Measurements from ENCODE around the gene COBLL1. TPM values are rescaled to one million over a fixed set of nuclear protein-coding genes. Genes with fewer than 3 reads are reported as not detected.

The COBLL1 gene
- total RNA-seq, 2 donors from 2014 or later = 52.1 to 82.8 TPM

DNA sequence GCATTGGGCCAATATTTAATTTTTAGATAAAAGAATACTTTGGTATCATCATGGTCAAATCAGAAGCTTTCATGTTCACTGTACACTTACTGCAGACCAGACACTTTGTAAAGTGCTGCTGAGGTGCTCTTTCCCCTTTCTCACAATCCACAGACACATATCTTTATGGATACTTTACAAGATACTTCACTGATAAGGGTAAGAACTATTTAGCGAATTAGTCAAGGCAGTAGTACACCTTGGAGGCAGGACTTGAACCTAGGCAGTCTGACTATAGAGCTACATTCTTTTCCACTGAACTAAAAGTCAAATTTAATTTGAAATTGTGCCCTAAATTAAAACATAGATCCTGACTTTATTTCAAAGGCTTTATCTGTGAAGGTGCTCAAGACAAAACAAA, 60.2 kb downstream of the COBLL1 start:
- no peak for TF ChIP-seq POLR2AphosphoS5 (IDR thresholded peaks at IDR 0.05)
- TF ChIP-seq POLR2A (IDR thresholded peaks at IDR 0.05) = no peak
- TF ChIP-seq, protein P1, sequence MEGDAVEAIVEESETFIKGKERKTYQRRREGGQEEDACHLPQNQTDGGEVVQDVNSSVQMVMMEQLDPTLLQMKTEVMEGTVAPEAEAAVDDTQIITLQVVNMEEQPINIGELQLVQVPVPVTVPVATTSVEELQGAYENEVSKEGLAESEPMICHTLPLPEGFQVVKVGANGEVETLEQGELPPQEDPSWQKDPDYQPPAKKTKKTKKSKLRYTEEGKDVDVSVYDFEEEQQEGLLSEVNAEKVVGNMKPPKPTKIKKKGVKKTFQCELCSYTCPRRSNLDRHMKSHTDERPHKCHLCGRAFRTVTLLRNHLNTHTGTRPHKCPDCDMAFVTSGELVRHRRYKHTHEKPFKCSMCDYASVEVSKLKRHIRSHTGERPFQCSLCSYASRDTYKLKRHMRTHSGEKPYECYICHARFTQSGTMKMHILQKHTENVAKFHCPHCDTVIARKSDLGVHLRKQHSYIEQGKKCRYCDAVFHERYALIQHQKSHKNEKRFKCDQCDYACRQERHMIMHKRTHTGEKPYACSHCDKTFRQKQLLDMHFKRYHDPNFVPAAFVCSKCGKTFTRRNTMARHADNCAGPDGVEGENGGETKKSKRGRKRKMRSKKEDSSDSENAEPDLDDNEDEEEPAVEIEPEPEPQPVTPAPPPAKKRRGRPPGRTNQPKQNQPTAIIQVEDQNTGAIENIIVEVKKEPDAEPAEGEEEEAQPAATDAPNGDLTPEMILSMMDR (IDR thresholded peaks at IDR 0.05) = no peak
- no peak for DNase-seq (ENCODE audit: low spot score)
- Histone ChIP-seq H3K4me3 (no peak overlapping the region), H3K4me1 (replicated peaks) (no peaks in the 10 kb centered on the region), H3K27ac (no peak overlapping the region), H3K36me3 (no peaks in the 10 kb centered on the region), H3K9me3 (no peaks in the 10 kb centered on the region), H3K27me3 (replicated peaks; ENCODE audit: insufficient read depth) (no peaks in the 10 kb centered on the region)
- intact Hi-C loops (cut with DNase I) = no loop called here
- 20% methylated on average over 1 of the region's 1 CpG for WGBS

DNA sequence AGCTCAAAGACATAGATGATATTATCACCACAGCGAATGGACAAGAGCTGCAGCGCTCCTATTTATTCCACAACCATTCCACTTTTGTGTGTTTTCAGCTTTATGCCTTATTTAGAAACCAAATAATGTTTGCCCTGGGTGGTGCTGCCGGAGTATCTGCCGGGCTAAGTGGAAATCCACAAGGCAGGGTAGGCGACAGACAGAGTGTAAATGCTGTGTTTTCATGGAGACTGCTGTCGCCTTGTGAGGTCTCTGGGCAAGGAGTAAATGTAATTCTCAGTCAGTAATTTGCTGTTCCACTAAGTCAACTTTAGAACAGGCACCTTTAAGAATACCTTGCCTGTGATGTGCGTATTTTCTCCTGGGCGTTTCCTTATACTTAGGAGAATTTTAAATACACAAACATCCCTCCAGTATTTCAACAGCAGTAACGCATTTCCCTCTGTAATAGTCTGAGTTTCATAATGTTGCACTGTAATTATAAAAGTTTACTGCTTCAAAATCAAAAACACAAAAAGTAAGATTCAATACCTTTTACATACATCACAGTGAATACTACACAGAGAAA, 60.9 kb downstream of the COBLL1 start:
- Histone ChIP-seq H3K4me3 (no peak overlapping the region), H3K27ac (no peak overlapping the region), H3K27me3 (replicated peaks; ENCODE audit: insufficient read depth) (no peaks in the 10 kb centered on the region), H3K36me3 (no peaks in the 10 kb centered on the region), H3K9me3 (no peaks in the 10 kb centered on the region), H3K4me1 (replicated peaks) (no peaks in the 10 kb centered on the region)
- intact Hi-C loops (cut with DNase I) = no loop called here
- TF ChIP-seq, protein P1 (IDR thresholded peaks at IDR 0.05) = no peak
- no peak for TF ChIP-seq POLR2A (IDR thresholded peaks at IDR 0.05)
- TF ChIP-seq POLR2AphosphoS5 (IDR thresholded peaks at IDR 0.05) = no peak
- no peak for DNase-seq (ENCODE audit: low spot score)
- 81% methylated on average over 9 of the region's 9 CpGs for WGBS

DNA sequence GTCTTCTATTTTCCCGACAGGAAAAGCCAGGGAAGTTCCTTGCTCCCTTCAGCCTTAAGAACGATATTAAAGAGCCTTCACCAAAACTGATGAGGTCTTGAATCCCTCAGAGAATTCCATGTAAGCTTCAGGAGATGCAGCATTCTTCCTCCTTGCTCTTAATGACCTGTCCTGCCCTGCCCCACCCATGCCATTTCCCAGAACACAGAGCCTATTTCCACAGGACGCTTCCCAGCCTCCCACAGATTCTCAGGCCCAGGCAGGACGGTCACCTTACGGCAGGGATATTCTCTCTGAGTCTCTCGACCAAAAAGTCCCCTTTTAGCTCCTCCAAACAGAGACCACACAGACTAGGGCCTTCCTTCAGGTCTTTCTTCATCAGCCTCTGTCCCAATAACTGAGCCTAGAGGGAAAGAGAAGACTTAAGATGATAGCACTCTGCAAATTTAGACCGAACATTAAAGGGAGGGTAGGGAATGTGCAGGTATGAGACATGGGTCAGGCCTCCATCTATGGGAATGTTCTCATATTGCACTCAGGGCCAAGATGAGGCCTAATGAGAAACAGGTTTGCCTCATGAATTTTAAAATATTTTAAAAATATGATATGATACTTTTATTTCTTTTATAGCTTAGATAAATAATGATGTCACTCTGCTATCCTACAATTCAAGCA, 62.1 kb downstream of the COBLL1 start:
- TF ChIP-seq POLR2AphosphoS5 (IDR thresholded peaks at IDR 0.05) (no peak), POLR2A (IDR thresholded peaks at IDR 0.05) (no peak)
- TF ChIP-seq, protein P1 (IDR thresholded peaks at IDR 0.05) = no peak
- H3K4me3 ChIP-seq = no peak overlapping the region
- no peak overlapping the region for H3K27ac ChIP-seq
- no peaks in the 10 kb centered on the region for H3K27me3 ChIP-seq (replicated peaks; ENCODE audit: insufficient read depth)
- 89% methylated on average over 7 of the region's 7 CpGs for WGBS
- H3K9me3 ChIP-seq = no peaks in the 10 kb centered on the region
- intact Hi-C loops (cut with DNase I) = no loop called here
- no peaks in the 10 kb centered on the region for H3K36me3 ChIP-seq
- no peaks in the 10 kb centered on the region for H3K4me1 ChIP-seq (replicated peaks)
- no peak for DNase-seq (ENCODE audit: low spot score)

DNA sequence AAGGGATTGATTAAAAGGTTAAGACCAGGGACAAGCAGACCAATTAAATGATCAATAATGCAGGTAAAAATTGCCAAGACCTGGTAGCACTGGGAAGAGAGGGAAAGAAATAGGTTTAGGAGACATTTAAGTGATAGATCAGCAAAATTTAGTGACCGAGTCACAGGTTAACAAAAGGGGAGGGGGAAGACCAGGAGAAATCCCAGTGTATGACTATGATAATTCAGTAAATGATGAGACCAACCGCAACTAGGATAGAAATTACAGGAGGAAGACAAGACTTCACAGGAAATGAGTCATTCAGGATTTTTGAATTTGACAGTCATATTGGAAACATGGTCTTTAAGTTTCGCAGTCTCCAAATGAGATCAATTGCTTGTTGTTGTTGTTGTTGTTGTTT, 62.9 kb downstream of the COBLL1 start:
- H3K4me3 ChIP-seq = no peak overlapping the region
- no peaks in the 10 kb centered on the region for H3K36me3 ChIP-seq
- no peak overlapping the region for H3K27ac ChIP-seq
- DNase-seq (ENCODE audit: low spot score) = no peak
- 92% methylated on average over 3 of the region's 3 CpGs for WGBS
- H3K9me3 ChIP-seq = no peaks in the 10 kb centered on the region
- intact Hi-C loops (cut with DNase I) = no loop called here
- H3K27me3 ChIP-seq (replicated peaks; ENCODE audit: insufficient read depth) = no peaks in the 10 kb centered on the region
- no peak for TF ChIP-seq POLR2AphosphoS5 (IDR thresholded peaks at IDR 0.05)
- no peak for TF ChIP-seq POLR2A (IDR thresholded peaks at IDR 0.05)
- TF ChIP-seq, protein P1 (IDR thresholded peaks at IDR 0.05) = no peak
- H3K4me1 ChIP-seq (replicated peaks) = no peaks in the 10 kb centered on the region
